GM18870 (cell line): ENCODE measurements around the gene KCNMB1.
"Not testable (repeated sequence)": the region's sequence is repeated elsewhere in the genome, so short reads cannot be mapped to it uniquely, and the experiment has no call there.

Experiments
- ATAC-seq: cut with Tn5 transposase; IDR thresholded peaks from one replicate; pipeline ENCODE4 v1.9.1; 2021; ENCODE audit warnings: moderate library complexity; ENCODE audit not compliant: unreplicated experiment

KCNMB1 gene

DNA sequence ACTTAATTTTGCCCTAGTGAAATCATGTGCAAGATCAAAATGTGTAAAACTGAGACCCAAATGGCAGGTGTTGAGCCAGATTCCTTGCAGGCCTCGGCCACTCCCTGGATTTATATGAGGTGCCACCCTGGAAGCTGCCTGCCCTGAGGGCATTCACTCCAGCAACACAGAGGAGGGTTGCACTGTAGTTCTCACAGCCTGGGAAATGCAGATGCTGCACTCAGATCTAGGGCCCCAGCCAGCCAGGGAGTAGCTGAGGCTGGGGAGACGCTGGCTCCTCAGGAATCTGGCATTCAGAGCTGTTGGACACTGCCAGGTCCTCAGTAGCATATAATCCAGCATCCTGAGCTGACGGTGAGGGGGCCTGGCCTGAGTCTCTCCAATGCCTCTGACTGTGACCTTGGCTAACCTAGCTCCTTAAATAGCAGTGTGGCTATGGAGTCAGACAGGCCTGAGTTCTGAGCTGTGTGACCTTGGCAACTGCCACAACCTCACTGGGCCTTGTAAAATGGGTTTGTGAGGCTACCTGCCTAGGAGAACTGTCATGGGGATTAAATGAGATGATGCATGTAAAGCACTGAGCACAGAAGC is 8.7 kb downstream of the KCNMB1 start:
- no peak for ATAC-seq

DNA sequence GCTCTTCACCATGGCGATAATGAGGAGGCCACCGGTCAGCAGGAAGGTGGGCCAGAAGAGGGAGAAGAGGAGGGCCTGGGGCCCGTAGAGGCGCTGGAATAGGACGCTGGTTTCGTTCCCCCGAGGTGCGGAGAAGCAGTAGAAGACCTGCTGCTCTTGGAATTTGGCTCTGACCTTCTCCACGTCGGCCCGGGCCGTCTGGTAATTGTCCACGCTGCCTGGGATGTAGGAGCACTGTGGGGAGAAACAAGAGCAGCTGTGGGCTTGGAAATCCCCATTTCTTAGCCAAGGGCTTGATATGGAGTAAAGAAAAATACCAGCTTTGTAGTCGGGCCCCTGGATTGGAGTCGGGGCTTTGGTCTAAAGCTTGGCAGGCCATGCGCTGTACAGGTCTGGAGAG is 10.4 kb downstream of the KCNMB1 start:
- ATAC-seq, result no peak

GRCh38 chr5:170377027-170377426 is 12.1 kb downstream of the KCNMB1 start:
- ATAC-seq, result no peak

DNA sequence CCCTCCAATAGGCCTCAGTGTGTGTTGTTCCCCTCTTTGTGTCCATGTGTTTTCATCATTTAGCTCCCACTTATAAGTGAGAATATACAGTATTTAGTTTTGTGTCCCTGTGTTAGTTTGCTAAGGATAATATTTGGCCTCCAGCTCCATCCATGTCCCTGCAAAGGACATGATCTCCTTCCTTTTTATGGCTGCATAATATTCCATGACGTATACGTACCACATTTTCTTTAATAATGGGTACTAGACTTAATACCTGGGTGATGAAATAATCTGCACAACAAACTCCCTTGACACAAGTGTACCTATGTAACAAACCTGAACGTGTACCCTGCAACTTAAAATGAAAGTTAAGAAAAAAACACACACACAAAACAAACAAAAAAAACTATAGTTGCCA is 12.6 kb downstream of the KCNMB1 start:
- not testable (repeated sequence) for ATAC-seq

DNA sequence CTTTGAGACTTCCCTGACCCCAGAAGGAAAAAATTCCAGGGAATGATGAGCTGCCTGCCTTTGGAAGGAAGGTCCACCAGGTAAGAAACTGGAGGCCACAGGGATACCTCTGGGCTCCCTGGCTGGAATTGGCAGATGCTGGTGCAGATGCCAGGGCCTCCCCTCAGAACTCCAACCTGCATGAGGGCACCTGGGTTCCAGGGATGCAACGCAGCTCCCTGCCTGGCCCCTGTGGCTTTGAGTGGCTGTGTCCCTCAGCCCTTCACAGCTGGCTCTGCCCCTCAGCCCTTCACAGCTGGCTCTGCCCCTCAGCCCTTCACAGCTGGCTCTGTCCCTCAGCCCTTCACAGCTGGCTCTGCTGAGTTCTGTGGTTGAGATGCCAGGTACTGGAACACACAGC is 13.9 kb downstream of the KCNMB1 start:
- no peak for ATAC-seq

- ATAC-seq, result no peak
These were observed 16.2 kb downstream of the KCNMB1 start for GRCh38 chr5:170372971-170373370.

- ATAC-seq, result no peak
These were observed 20.6 kb downstream of the KCNMB1 start for GRCh38 chr5:170368586-170368985.

GRCh38 chr5:170366276-170366675 is 22.9 kb downstream of the KCNMB1 start:
- ATAC-seq, result no peak

DNA sequence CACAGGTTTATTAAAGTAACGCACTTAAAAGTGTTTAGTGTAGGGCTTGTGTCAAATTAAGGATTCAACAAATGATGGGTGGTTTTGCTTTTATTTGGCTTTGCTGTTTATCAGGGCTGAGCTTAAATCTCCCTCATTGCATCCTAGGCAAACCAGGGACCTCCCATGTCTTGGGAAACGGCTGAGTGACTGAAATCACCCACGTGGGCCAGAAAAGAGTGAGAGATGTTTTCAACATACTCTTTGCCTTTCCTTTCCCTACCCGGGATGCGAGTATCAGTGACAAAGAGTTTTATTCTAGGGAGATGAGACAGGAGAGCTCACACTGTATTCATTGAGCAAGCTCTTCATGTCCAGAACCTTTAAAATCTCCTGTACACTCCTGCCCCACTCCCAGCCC is 23.3 kb downstream of the KCNMB1 start:
- no peak for ATAC-seq

DNA sequence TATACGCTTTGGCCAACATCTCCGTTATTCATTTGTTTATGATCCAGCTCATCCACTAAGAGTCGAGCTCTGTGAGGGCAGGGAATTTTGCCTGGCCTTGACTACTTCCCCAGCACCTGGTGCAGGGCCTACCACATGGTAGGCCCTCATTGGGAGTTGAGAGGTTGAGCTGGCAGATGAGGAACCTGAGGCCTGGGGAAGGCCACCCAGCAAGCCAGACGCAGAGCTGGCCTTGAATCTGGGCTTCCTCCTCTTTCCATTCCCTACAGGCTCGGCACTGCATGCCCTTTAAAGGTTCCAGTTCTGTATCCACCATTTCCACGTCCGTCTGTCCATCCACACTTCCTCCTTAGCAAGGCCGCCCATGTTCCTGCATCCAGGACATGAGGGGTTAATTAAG is 24.2 kb downstream of the KCNMB1 start:
- no peak for ATAC-seq

GRCh38 chr5:170363671-170364070 is 25.5 kb downstream of the KCNMB1 start:
- ATAC-seq, result no peak

DNA sequence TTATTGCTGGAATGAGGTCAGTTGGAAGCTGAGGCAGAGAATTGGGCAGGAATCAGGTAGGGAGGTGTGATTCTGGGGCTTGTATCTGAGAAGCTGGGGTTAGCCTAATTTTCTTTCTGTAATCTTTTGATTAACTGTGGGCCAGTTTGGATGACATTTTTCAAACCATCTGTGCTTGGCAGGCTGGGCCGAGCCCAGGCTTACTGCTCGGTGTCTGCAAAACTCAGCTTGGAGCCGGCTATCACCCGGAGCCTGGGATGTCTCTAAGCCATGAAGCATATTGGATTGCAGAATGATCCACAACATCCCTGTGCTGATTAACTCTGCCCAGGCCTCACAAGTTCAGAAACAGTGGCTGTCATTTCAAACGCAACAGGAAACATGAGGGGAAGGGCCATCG is 26.5 kb downstream of the KCNMB1 start:
- no peak for ATAC-seq

DNA sequence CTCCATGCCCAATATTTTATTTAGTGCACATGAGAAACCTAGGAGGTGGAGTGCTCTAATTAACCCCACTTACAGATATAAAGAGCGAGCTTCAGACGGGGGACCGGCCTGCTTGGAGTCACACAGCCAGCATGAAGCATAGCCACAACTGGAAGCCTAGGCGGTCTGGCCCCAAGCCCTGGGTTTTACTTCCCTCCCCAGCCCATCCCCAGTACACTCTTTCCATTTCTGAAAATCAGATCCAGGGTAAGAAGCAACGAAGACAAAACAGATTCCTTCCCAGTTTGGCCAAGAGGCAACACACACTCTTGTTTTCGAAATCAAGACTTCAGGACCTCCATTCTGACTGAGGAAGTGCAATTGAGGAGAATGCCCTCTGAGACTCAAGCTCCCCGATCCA is 27.1 kb downstream of the KCNMB1 start:
- no peak for ATAC-seq

DNA sequence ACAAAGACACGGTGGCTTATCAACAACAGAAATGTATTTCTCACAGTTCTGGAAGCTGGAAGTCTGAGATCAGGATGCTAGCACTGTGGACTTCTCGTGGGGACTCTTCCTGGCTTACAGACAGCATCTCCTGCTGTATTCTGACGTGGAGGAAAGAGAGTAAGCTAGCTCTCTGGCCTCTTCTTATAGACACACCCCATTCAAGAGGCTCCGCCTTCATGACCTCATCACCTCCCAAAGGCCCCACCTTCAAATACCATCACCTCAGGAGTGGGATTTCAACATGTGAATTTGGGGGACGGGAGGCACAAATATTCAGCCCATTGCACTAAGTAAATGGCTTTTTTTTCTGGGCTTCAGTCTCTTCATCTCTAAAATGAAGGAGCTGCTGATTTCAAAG is 27.6 kb downstream of the KCNMB1 start:
- no peak for ATAC-seq

DNA sequence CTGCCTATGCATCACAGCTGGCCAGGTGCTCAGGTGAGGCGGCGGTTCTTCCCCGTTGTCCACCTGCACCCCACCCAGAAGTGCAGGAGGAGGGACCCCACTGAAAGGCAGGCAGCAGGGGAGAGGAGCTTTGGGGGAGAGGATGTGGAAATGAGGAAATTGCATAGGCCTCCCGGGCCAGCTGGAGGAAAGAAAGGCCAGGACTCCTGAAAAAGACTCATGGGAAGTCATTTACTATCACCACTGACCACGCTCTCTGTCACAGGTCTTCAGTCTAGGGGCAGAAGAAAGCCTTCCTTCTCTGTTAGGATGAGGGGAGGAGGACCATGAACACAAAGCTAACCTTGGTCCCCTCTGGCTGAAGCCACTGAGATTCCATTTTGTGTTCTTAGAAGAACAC is 28.1 kb downstream of the KCNMB1 start:
- ATAC-seq, result no peak

DNA sequence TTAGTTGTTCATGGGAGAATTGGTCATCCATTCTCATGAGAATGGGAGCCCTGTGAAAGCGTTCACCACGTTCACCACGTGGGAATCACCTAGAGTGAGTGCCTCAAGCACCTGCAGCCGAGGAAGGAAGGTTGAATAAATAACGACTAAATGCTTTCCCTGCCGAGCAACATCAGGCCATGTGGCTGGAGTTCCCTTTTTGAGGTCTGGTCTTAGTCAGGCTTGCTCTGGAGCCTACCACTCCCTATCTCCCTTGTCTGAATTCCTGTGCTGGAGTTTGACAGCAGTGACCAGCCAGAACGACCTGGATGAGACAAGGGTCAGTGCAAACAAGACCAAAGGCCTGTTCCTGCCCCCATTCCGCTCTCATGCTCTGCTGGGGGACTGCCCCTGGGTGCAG is 28.5 kb downstream of the KCNMB1 start:
- ATAC-seq, result no peak

GRCh38 chr5:170357955-170358444 is 31.2 kb downstream of the KCNMB1 start:
- no peak for ATAC-seq

DNA sequence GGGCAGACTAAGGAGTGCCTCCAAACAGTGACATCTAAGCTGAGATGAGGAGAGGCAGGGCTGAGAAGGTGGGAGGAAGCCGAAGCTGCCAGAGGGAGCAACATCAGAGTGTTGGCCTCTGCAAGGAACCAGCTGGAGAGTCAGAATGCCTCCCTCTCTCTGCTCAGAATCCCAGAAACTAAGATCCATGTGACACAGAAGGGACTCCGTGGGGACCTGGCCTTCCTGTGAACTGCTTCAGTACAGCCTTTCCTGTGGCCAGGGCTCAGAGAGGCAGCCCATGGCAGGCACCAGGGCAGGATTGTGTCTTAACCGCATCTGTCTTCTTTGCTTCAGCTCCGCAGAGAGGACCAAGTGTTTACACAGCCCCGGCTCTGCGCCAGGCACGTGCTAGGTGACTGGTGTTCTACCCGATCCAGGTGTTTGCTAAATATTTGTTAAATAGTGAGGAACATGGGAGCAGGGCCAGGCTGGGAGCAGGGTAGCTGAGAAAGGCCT is 33.5 kb downstream of the KCNMB1 start:
- ATAC-seq, result no peak

- no peak for ATAC-seq
These were observed 35.2 kb downstream of the KCNMB1 start for GRCh38 chr5:170353961-170354360.

DNA sequence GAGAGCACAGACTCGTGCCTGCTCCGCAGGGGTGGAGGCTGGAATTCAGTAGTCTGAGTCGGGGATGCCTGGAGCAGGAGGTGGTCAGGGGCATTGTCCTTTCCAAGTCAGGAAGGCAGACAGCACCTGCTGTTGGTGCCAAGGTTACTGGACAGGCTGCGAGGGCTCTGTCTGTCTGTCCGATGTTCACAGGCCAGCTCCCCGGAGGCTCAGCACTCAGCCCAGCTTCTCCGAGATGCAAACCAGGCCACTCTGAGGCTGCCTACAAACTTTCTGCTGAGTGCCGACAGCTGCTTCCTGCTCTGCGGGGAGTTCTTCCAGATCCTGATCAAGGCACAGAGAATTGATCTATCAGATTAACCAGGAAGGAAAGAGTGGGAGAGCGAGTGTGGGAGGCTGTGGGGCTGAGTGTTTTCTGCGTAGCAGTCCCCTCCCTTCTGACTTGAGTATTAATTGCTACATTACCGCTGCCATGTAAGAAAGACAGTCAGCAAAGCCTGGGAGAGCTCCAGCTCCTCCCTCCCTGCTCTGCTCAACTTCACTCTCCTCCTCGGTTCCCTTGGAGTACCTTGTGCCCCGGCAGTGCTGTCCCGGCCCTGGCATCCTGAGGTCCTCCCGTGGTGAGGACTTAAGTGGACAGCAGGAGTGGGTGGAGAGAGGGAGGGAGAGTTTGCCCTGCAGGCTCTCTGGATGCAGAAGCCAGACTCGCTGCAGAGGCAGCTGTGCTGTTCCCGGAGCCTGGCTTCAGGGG is 36.0 kb downstream of the KCNMB1 start:
- ATAC-seq, result no peak

DNA sequence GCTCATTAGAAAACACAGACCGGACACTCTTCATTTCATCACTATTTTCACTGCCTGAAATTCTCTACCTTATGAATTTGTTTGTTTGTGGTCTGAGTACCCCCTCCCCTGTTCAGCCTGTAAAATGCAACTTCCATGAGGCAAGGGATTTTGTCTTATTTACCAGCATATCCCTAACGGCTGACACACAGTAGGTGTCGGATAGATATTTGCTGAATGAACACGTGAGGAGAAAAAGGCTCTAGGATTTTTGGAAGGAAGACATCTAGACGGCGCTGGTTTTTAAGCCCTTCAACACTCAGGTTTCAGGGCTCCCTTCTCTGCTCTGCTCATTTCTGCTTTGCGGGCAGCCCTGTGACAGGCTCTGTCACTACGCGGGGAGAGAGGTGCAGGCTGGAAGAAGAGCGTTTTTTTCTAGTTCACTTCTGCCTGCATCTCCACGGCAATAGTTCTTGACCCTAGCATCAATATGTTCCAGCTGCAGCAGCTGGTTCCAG is 41.0 kb downstream of the KCNMB1 start:
- ATAC-seq, result no peak

DNA sequence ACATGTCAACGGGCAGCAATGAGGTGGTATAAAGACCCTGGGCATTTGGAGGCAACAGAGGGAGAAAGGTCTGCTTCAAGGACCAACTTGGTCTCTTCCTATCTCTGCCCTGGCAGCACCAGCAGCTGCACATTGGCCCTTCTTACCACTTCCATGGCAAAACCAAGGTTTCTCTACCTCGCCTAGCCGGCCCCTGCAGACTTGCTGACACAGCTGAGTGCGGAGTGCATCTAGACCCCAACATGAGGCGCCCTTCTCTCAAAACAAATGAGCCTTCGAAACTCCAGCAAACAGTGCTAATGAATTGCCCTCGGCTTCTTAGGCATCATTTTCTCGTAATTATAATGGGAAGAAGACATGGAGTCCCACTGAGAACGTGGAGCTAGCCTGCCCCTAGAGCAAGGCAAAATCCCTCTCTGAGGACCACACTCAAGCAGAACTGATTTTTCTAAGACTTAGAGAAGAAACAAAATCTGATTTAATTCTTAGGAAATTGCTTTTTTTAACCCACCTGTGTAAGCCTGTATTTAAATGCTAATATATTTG is 42.1 kb downstream of the KCNMB1 start:
- ATAC-seq, result no peak
